ENCODE measurements around the gene ACOT7.

Gene ACOT7

GRCh38 chr1:6244401-6245049 is 149.0 kb downstream of the ACOT7 start:
- Histone ChIP-seq H3K4me3 (ENCODE audit: insufficient read length, low read depth) (no peak overlapping the region), H3K4me1 (ENCODE audit: insufficient read depth, insufficient read length) (no peaks in the 10 kb centered on the region), H3K36me3 (ENCODE audit: insufficient read depth, insufficient read length, low read length) (no peaks in the 10 kb centered on the region), H3K27me3 (ENCODE audit: insufficient read depth, insufficient read length) (peaks cover 64% of the 10 kb centered on the region), H3K9me3 (ENCODE audit: insufficient read depth, low read length) (no peaks in the 10 kb centered on the region), H3K9ac (ENCODE audit: insufficient read length, low read depth) (no peak overlapping the region)
- TF ChIP-seq ZNF274 (IDR thresholded peaks at IDR 0.05; ENCODE audit: low read depth, low read length) (no peak), SUZ12 (IDR thresholded peaks at IDR 0.05; ENCODE audit: extremely low read depth, insufficient read depth, insufficient read length) (no peak), YY1 (IDR thresholded peaks at IDR 0.05; ENCODE audit: insufficient read depth, insufficient read length) (no peak)
- DNase-seq (ENCODE audit: low read depth, low spot score): no peak

- H3K4me3 ChIP-seq (ENCODE audit: insufficient read length, low read depth): no peak within 1 kb of the TSS
- no peak within 1 kb of the TSS for H3K9ac ChIP-seq (ENCODE audit: insufficient read length, low read depth)
- no peaks in the 10 kb centered on the region for H3K4me1 ChIP-seq (ENCODE audit: insufficient read depth, insufficient read length)
- TF ChIP-seq ZNF274 (IDR thresholded peaks at IDR 0.05; ENCODE audit: low read depth, low read length): no peak
- TF ChIP-seq SUZ12 (IDR thresholded peaks at IDR 0.05; ENCODE audit: extremely low read depth, insufficient read depth, insufficient read length): no peak
- TF ChIP-seq YY1 (IDR thresholded peaks at IDR 0.05; ENCODE audit: insufficient read depth, insufficient read length): no peak
- peaks cover 60% of the 10 kb centered on the region for H3K27me3 ChIP-seq (ENCODE audit: insufficient read depth, insufficient read length)
- H3K36me3 ChIP-seq (ENCODE audit: insufficient read depth, insufficient read length, low read length): no peaks in the 10 kb centered on the region
- DNase-seq (ENCODE audit: low read depth, low spot score): no peak
- H3K9me3 ChIP-seq (ENCODE audit: insufficient read depth, low read length): no peaks in the 10 kb centered on the region
These were observed 149.6 kb downstream of the ACOT7 start, which contains the start of gene HES3 for GRCh38 chr1:6243993-6244392. HES3 (plus strand) TSS chr1:6244179; CDS start chr1:6244366, 187 bp downstream.

- no peak for DNase-seq (ENCODE audit: low read depth, low spot score)
- Histone ChIP-seq H3K9me3 (ENCODE audit: insufficient read depth, low read length) (no peaks in the 10 kb centered on the region), H3K27me3 (ENCODE audit: insufficient read depth, insufficient read length) (peaks cover 53% of the 10 kb centered on the region), H3K9ac (ENCODE audit: insufficient read length, low read depth) (no peak overlapping the region), H3K4me3 (ENCODE audit: insufficient read length, low read depth) (no peak overlapping the region), H3K36me3 (ENCODE audit: insufficient read depth, insufficient read length, low read length) (no peaks in the 10 kb centered on the region), H3K4me1 (ENCODE audit: insufficient read depth, insufficient read length) (no peaks in the 10 kb centered on the region)
- TF ChIP-seq SUZ12 (IDR thresholded peaks at IDR 0.05; ENCODE audit: extremely low read depth, insufficient read depth, insufficient read length) (no peak), ZNF274 (IDR thresholded peaks at IDR 0.05; ENCODE audit: low read depth, low read length) (no peak), YY1 (IDR thresholded peaks at IDR 0.05; ENCODE audit: insufficient read depth, insufficient read length) (no peak)
These were observed 150.3 kb downstream of the ACOT7 start for GRCh38 chr1:6243053-6243834.

- no peaks in the 10 kb centered on the region for H3K4me1 ChIP-seq (ENCODE audit: insufficient read depth, insufficient read length)
- peaks cover 41% of the 10 kb centered on the region for H3K27me3 ChIP-seq (ENCODE audit: insufficient read depth, insufficient read length)
- H3K36me3 ChIP-seq (ENCODE audit: insufficient read depth, insufficient read length, low read length): no peaks in the 10 kb centered on the region
- TF ChIP-seq SUZ12 (IDR thresholded peaks at IDR 0.05; ENCODE audit: extremely low read depth, insufficient read depth, insufficient read length): no peak
- no peak for TF ChIP-seq ZNF274 (IDR thresholded peaks at IDR 0.05; ENCODE audit: low read depth, low read length)
- H3K9me3 ChIP-seq (ENCODE audit: insufficient read depth, low read length): no peaks in the 10 kb centered on the region
- peak overlapping the region; percentile 56 for H3K9ac ChIP-seq (ENCODE audit: insufficient read length, low read depth)
- H3K4me3 ChIP-seq (ENCODE audit: insufficient read length, low read depth): no peak overlapping the region
- DNase-seq (ENCODE audit: low read depth, low spot score): no peak
These were observed 151.5 kb downstream of the ACOT7 start for GRCh38 chr1:6241887-6242740.

- Histone ChIP-seq H3K4me1 (ENCODE audit: insufficient read depth, insufficient read length) (no peaks in the 10 kb centered on the region), H3K27me3 (ENCODE audit: insufficient read depth, insufficient read length) (peaks cover 34% of the 10 kb centered on the region), H3K4me3 (ENCODE audit: insufficient read length, low read depth) (no peak overlapping the region), H3K36me3 (ENCODE audit: insufficient read depth, insufficient read length, low read length) (no peaks in the 10 kb centered on the region), H3K9me3 (ENCODE audit: insufficient read depth, low read length) (no peaks in the 10 kb centered on the region), H3K9ac (ENCODE audit: insufficient read length, low read depth) (peak overlapping the region; percentile 56)
- TF ChIP-seq ZNF274 (IDR thresholded peaks at IDR 0.05; ENCODE audit: low read depth, low read length) (no peak), YY1 (IDR thresholded peaks at IDR 0.05; ENCODE audit: insufficient read depth, insufficient read length) (no peak), SUZ12 (IDR thresholded peaks at IDR 0.05; ENCODE audit: extremely low read depth, insufficient read depth, insufficient read length) (no peak)
- no peak for DNase-seq (ENCODE audit: low read depth, low spot score)
These were observed 152.3 kb downstream of the ACOT7 start for GRCh38 chr1:6241107-6241886.

- Histone ChIP-seq H3K9ac (ENCODE audit: insufficient read length, low read depth) (peak overlapping the region; percentile 21), H3K27me3 (ENCODE audit: insufficient read depth, insufficient read length) (peaks cover 32% of the 10 kb centered on the region), H3K4me3 (ENCODE audit: insufficient read length, low read depth) (no peak overlapping the region), H3K4me1 (ENCODE audit: insufficient read depth, insufficient read length) (no peaks in the 10 kb centered on the region), H3K9me3 (ENCODE audit: insufficient read depth, low read length) (no peaks in the 10 kb centered on the region), H3K36me3 (ENCODE audit: insufficient read depth, insufficient read length, low read length) (no peaks in the 10 kb centered on the region)
- no peak for DNase-seq (ENCODE audit: low read depth, low spot score)
- TF ChIP-seq ZNF274 (IDR thresholded peaks at IDR 0.05; ENCODE audit: low read depth, low read length): no peak
- no peak for TF ChIP-seq SUZ12 (IDR thresholded peaks at IDR 0.05; ENCODE audit: extremely low read depth, insufficient read depth, insufficient read length)
- no peak for TF ChIP-seq YY1 (IDR thresholded peaks at IDR 0.05; ENCODE audit: insufficient read depth, insufficient read length)
These were observed 153.4 kb downstream of the ACOT7 start for GRCh38 chr1:6239950-6240768.
